VCaP (cell line): ENCODE data around the gene CALU.

Source experiments
- H3K27ac ChIP-seq: fragments of 450-650 bp; 2 replicates; pipeline ENCODE4 v1.5.1; 2017
- TF ChIP-seq, protein P1 (sequence below): fragments of 450-650 bp; conservative IDR thresholded peaks from 2 replicates; pipeline ENCODE4 v1.5.1; 2017; ENCODE audit warnings: mild to moderate bottlenecking, moderate library complexity

Gene CALU

DNA sequence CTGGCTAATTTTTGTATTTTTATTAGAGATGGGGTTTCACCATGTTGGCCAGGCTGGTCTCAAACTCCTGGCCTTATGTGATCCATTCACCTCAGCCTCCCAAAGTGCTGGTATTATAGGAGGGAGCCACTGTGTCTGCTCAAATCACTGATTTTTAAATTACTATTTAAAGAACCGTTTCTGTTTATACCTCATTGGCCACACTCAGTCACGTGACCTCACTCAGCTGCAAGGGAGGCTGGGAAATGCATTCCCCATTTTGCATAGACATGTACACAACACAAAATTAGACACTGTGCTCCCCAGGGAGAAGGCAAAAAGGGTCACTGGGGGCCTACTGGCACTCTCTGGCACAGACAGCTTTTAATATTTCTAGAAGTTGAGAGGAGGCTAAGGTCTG is 13.6 kb upstream of the CALU start:
- H3K27ac ChIP-seq: no peak overlapping the region
- TF ChIP-seq, protein P1, sequence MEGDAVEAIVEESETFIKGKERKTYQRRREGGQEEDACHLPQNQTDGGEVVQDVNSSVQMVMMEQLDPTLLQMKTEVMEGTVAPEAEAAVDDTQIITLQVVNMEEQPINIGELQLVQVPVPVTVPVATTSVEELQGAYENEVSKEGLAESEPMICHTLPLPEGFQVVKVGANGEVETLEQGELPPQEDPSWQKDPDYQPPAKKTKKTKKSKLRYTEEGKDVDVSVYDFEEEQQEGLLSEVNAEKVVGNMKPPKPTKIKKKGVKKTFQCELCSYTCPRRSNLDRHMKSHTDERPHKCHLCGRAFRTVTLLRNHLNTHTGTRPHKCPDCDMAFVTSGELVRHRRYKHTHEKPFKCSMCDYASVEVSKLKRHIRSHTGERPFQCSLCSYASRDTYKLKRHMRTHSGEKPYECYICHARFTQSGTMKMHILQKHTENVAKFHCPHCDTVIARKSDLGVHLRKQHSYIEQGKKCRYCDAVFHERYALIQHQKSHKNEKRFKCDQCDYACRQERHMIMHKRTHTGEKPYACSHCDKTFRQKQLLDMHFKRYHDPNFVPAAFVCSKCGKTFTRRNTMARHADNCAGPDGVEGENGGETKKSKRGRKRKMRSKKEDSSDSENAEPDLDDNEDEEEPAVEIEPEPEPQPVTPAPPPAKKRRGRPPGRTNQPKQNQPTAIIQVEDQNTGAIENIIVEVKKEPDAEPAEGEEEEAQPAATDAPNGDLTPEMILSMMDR: no peak

DNA sequence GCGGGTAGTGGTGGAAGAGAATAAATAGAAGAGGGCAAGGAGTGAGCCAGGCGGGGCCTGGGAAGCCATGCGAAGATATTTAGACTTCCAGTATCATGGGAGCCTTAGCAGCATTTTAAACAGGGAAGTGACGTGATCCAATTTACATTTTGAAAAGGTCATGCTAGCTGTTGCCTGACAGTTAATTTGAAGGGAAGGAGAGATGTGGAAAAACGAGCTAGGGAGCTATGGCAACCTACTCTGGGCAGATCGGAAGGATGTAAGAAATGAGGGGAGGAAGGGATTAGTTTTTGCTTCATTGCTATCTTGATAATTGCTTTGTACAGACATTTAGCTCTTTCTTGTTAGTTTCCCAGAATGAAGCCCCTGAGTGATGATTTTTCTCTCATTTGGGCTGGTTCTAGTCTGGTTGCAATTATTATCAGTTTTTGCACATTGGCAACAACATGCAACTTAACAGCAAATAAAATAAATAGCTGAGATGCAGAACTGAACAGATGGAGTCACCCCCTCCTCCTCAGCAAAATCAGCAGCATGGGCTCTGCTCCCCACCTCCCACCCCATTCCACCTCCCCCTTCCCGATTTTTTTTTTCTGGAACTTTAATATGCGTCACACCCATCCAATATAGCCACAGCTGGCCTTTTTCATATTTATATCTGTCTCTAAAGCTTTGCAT is 13.0 kb upstream of the CALU start:
- no peak overlapping the region for H3K27ac ChIP-seq
- TF ChIP-seq, protein P1: no peak

DNA sequence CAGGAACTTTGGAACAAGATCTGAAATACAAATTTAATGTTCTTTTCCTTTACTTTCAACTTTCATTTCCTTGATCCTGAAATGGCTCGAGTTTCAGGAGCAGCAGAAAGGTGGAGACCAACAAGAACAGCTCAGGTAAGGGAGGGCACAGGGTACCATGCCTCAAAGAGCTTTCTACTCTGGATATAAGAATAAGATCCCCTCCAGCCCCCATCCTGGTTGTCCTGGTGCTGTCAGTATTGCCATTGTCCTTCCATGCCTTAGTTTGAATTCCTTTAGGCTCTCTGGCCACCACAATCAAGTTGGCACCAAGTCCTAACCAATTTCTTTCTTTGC is 12.5 kb upstream of the CALU start:
- H3K27ac ChIP-seq: no peak overlapping the region
- TF ChIP-seq, protein P1: no peak

DNA sequence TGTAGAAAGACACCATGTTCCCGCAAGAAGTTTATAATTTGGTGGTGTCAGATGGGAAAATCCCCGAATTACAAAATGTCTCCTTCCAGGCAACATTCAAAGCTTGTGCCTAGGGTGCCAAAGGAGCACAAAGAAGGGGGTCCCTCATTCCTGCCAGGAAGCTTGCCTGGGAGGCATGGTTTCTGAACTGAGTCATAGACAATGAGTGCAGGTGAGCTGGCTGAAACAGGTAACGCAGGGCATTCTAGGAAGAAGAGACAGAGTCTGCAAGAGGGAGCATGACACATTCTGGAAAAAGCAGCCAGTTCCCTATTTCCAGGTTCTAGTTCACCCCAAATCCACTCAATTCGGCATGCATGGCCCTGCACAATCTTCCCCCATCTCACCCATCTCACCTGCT is 11.9 kb upstream of the CALU start:
- TF ChIP-seq, protein P1: no peak
- H3K27ac ChIP-seq: no peak overlapping the region

DNA sequence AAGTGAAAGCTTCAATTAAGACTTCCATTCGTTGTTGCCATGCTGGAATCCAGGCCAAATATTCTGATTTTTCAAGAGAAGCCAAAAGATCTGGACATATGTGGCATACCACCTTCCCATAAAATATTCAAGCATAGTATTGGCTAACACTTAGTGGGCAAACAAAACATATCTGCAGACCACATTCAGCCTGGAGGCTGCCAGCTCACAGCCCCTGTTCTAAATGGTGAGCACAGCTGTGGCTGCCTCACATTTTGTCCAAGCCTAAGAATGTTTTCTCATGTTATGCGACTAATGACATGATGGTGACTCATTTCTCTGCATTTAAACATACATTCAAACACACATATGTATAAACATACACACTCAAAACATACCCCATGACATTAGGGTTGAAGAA is 10.6 kb upstream of the CALU start:
- TF ChIP-seq, protein P1: no peak
- H3K27ac ChIP-seq: no peak overlapping the region

DNA sequence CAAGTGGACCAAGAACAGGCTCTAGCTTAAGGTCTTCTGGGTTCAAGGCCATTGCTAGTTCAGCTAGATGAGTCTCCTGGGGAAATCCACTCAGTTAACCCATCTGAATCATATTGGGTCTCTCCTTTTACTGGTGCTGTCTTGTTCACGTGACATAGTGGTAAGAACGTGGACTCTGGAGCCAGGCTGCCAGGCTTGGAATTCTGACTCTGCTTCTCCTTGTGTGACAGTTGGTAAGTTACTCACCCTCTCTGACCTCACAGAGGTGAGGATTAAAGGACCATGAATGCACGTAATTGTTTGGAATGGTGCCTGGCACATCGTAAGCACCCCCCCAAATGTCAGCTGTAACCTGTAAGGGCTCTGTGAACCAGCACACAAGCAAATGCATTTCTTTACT is 9.7 kb upstream of the CALU start:
- TF ChIP-seq, protein P1: no peak
- no peak overlapping the region for H3K27ac ChIP-seq

DNA sequence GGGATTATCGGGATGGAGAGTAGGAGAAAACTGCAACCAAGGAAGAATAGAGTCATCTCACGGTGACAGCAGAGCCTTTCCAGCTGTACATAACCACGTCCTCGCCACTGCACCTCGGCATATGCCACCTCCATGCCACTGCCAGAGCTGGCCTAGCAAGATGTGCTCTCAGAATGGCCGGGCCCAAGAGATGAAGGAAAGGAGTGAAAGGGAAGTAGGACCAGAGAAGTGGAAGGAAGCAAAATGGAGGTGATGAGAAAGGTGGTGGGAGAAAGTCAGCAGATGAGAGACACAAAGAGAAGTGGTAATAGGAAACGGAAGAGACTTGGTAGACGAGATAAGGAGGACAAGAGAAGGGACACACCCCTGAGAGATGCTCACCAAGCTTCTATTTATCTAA is 8.0 kb upstream of the CALU start:
- TF ChIP-seq, protein P1: no peak
- H3K27ac ChIP-seq: no peak overlapping the region
